ENCODE measurements around the gene YY2. TPM values are rescaled to one million over a fixed set of nuclear protein-coding genes. Genes with fewer than 3 reads are reported as not detected.
"Not testable (repeated sequence)": the region's sequence is repeated elsewhere in the genome, so short reads cannot be mapped to it uniquely, and the experiment has no call there.

Gene YY2
- total and polyA plus RNA-seq, 3 donors from 2014 or later, result 8.3 to 15.6 (median 11.7) TPM

GRCh38 chrX:21813612-21814368 lies 42.0 kb upstream of the YY2 start:
- Histone ChIP-seq H3K27me3 (no peaks in the 10 kb centered on the region), H3K27ac (no peak overlapping the region), H3K4me1 (no peaks in the 10 kb centered on the region), H3K36me3 (ENCODE audit: low read depth, missing control alignments) (no peaks in the 10 kb centered on the region), H3K4me3 (no peak overlapping the region), H3K9me3 (no peaks in the 10 kb centered on the region)
- TF ChIP-seq, protein P1, sequence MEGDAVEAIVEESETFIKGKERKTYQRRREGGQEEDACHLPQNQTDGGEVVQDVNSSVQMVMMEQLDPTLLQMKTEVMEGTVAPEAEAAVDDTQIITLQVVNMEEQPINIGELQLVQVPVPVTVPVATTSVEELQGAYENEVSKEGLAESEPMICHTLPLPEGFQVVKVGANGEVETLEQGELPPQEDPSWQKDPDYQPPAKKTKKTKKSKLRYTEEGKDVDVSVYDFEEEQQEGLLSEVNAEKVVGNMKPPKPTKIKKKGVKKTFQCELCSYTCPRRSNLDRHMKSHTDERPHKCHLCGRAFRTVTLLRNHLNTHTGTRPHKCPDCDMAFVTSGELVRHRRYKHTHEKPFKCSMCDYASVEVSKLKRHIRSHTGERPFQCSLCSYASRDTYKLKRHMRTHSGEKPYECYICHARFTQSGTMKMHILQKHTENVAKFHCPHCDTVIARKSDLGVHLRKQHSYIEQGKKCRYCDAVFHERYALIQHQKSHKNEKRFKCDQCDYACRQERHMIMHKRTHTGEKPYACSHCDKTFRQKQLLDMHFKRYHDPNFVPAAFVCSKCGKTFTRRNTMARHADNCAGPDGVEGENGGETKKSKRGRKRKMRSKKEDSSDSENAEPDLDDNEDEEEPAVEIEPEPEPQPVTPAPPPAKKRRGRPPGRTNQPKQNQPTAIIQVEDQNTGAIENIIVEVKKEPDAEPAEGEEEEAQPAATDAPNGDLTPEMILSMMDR (IDR thresholded peaks at IDR 0.05), result no peak
- no peak for TF ChIP-seq POLR2A (IDR thresholded peaks at IDR 0.05)
- intact Hi-C loops (cut with DNase I; ENCODE audit: low total_unique reads), result no loop called here
- no peak for DNase-seq

GRCh38 chrX:21816136-21816535 lies 39.7 kb upstream of the YY2 start:
- no peak for TF ChIP-seq POLR2A (IDR thresholded peaks at IDR 0.05)
- TF ChIP-seq, protein P1 (IDR thresholded peaks at IDR 0.05), result no peak
- H3K27ac ChIP-seq, result no peak overlapping the region

DNA sequence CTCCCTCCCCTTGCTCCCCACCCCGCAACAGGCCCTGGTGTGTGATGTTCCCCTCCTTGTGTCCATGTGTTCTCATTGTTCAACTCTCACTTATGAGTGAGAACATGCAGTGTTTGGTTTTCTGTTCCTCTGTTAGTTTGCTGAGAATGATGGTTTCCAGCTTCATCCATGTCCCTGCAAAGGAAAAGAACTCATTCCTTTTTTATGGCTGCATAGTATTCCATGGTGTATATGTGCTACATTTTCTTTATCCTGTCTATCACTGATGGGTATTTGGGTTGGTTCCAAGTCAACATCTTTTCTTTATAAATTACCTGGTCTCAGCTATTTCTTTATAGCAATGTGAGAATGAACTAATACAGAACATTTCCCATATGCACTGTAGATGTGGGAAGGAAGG lies 35.6 kb upstream of the YY2 start:
- H3K36me3 ChIP-seq (ENCODE audit: low read depth, missing control alignments); H3K9me3 ChIP-seq; intact Hi-C loops (cut with DNase I; ENCODE audit: low total_unique reads); H3K27me3 ChIP-seq; H3K4me1 ChIP-seq; DNase-seq; H3K4me3 ChIP-seq; H3K27ac ChIP-seq: not testable (repeated sequence)
- 100% methylated on average over 1 of the region's 1 CpG for WGBS, 2 donors

More at GRCh38 chrX:21816136-21816535, 39.7 kb upstream of the YY2 start:
- Histone ChIP-seq H3K4me1 (no peaks in the 10 kb centered on the region), H3K4me3 (no peak overlapping the region), H3K36me3 (ENCODE audit: low read depth, missing control alignments) (no peaks in the 10 kb centered on the region), H3K27me3 (no peaks in the 10 kb centered on the region), H3K9me3 (no peaks in the 10 kb centered on the region)
- intact Hi-C loops (cut with DNase I; ENCODE audit: low total_unique reads), result no loop called here
- no peak for DNase-seq
- WGBS, 2 donors, result 77 to 91% methylated on average over 5 of the region's 5 CpGs

- TF ChIP-seq POLR2A (IDR thresholded peaks at IDR 0.05), result no peak
- TF ChIP-seq, protein P1 (IDR thresholded peaks at IDR 0.05), result no peak
- H3K4me3 ChIP-seq, result no peak overlapping the region
- no peaks in the 10 kb centered on the region for H3K27me3 ChIP-seq
- no peak for DNase-seq
- no peaks in the 10 kb centered on the region for H3K9me3 ChIP-seq
- H3K36me3 ChIP-seq (ENCODE audit: low read depth, missing control alignments), result no peaks in the 10 kb centered on the region
- no peaks in the 10 kb centered on the region for H3K4me1 ChIP-seq
- intact Hi-C loops (cut with DNase I; ENCODE audit: low total_unique reads), result no loop called here
- WGBS, 2 donors, result 93 to 100% methylated on average over 2 to 3 of the region's 3 CpGs
- no peak overlapping the region for H3K27ac ChIP-seq
Measured at GRCh38 chrX:21821875-21822274, 33.9 kb upstream of the YY2 start.

DNA sequence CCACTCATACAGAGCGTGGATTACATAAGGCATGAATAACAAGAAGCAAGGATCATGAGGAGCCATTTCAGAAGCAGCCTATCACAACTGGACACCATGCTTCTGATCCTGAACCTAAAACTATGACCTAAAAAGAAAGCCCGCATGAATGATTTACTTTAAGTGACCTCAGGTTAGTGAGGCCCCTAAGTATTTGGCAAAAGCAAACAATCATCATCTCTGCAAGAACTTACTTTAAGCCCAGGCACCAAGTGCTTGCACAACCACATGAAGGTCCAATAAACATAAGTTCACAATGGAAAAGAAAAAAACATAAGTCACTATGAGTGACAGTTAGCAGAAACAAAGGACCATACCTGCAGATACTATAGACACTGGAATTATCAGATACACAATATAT lies 24.3 kb upstream of the YY2 start:
- Histone ChIP-seq H3K27me3 (no peaks in the 10 kb centered on the region), H3K4me1 (no peaks in the 10 kb centered on the region), H3K36me3 (ENCODE audit: low read depth, missing control alignments) (no peaks in the 10 kb centered on the region), H3K4me3 (no peak overlapping the region), H3K9me3 (no peaks in the 10 kb centered on the region), H3K27ac (no peak overlapping the region)
- 83 to 86% methylated on average over 2 of the region's 2 CpGs for WGBS, 2 donors
- no peak for DNase-seq
- intact Hi-C loops (cut with DNase I; ENCODE audit: low total_unique reads), result no loop called here
- TF ChIP-seq, protein P1 (IDR thresholded peaks at IDR 0.05), result no peak
- TF ChIP-seq POLR2A (IDR thresholded peaks at IDR 0.05), result no peak

All from testis (tissue), 3 donors.